Liver (tissue), 3 donors: ENCODE data around the gene ANK3.

Experiments used
- EGR1 ChIP-seq, 2 donors: IDR thresholded peaks; 2 replicates each; pipeline ENCODE4 v1.6.1; 2016 to 2018; ENCODE audit warnings: antibody characterized with exemption in 2 of 2, low read depth in 2 of 2
- GABPA ChIP-seq, 2 donors: IDR thresholded peaks in 1 of 2; conservative IDR thresholded peaks in 1 of 2; 2 replicates each; pipeline ENCODE4 v1.6.1; 2016; ENCODE audit warnings: antibody characterized with exemption in 2 of 2, mild to moderate bottlenecking in 1 of 2, moderate library complexity in 1 of 2
- JUND ChIP-seq, 2 donors: IDR thresholded peaks; 2 replicates each; pipeline ENCODE4 v1.6.1; 2016; ENCODE audit warnings: antibody characterized with exemption in 2 of 2
- TAF1 ChIP-seq: conservative IDR thresholded peaks from 2 replicates; pipeline ENCODE4 v1.6.1; 2016; ENCODE audit warnings: antibody characterized with exemption, mild to moderate bottlenecking
- TF ChIP-seq, protein P1 (sequence below): fragments of 150-350 bp; IDR thresholded peaks from 2 replicates; pipeline ENCODE4 v1.5.1; 2017; ENCODE audit warnings: improper control_type of control experiment, low read depth, low read length; ENCODE audit not compliant: missing input control
- TF ChIP-seq, protein P2 (sequence below): IDR thresholded peaks from 2 replicates; pipeline ENCODE4 v1.6.1; 2016; ENCODE audit warnings: antibody characterized with exemption
- donor health status: healthy.
- donor health status: healthy.

DNA sequence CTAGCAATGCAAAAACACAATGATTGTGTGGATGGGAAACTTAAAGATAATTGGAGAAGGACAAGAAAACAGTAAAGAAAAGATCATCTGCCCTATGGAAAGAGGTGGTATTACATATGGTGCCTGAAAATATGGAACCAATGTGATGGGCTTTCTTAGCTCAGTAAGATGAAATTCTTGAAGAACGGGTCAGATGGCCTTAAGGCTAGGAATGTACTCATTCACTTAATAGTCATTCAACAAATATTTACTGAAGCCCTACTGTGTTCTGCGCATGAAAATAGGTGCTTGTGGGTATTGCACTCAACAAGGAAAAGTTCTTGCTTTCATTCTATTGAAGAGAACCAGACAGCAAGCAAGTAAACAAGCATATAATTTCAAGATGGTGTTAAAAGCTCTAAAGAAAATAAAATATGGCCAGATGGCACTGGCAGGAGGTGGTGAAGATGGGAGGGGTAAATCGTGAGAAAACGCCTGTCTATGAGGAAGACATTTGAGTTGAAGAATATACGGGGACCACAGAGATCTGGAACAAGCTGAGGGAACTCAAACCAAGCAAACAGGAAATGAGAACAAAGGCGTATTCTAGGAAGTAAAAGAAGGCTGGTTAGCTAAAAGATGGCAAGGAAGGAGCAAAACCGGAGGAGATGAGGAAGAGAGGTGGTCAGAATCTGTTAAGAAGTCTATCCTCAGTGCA lies 179.7 kb downstream of the ANK3 start:
- TF ChIP-seq, protein P1, sequence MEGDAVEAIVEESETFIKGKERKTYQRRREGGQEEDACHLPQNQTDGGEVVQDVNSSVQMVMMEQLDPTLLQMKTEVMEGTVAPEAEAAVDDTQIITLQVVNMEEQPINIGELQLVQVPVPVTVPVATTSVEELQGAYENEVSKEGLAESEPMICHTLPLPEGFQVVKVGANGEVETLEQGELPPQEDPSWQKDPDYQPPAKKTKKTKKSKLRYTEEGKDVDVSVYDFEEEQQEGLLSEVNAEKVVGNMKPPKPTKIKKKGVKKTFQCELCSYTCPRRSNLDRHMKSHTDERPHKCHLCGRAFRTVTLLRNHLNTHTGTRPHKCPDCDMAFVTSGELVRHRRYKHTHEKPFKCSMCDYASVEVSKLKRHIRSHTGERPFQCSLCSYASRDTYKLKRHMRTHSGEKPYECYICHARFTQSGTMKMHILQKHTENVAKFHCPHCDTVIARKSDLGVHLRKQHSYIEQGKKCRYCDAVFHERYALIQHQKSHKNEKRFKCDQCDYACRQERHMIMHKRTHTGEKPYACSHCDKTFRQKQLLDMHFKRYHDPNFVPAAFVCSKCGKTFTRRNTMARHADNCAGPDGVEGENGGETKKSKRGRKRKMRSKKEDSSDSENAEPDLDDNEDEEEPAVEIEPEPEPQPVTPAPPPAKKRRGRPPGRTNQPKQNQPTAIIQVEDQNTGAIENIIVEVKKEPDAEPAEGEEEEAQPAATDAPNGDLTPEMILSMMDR, result no peak
- no peak for TF ChIP-seq GABPA (IDR thresholded peaks at IDR 0.05 in 1 of 2, conservative IDR thresholded peaks at IDR 0.05 in 1 of 2)
- no peak for TF ChIP-seq JUND (IDR thresholded peaks at IDR 0.05)
- TF ChIP-seq EGR1 (IDR thresholded peaks at IDR 0.05; ENCODE audit: low read depth in 2 of 2), result no peak
- no peak for TF ChIP-seq TAF1
- TF ChIP-seq, protein P2, sequence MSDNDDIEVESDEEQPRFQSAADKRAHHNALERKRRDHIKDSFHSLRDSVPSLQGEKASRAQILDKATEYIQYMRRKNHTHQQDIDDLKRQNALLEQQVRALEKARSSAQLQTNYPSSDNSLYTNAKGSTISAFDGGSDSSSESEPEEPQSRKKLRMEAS, result no peak
